CD4-positive, alpha-beta T cell treated with Interleukin-6 at 100 ng/mL for 8 hours (primary cell): ENCODE results near the gene SLIT2.

ENCODE experiments used
- DNase-seq: peaks from one replicate; pipeline ENCODE4 v3.0.0-alpha.2; 2020; ENCODE audit warnings: mixed read lengths, low spot score

The SLIT2 gene

DNA sequence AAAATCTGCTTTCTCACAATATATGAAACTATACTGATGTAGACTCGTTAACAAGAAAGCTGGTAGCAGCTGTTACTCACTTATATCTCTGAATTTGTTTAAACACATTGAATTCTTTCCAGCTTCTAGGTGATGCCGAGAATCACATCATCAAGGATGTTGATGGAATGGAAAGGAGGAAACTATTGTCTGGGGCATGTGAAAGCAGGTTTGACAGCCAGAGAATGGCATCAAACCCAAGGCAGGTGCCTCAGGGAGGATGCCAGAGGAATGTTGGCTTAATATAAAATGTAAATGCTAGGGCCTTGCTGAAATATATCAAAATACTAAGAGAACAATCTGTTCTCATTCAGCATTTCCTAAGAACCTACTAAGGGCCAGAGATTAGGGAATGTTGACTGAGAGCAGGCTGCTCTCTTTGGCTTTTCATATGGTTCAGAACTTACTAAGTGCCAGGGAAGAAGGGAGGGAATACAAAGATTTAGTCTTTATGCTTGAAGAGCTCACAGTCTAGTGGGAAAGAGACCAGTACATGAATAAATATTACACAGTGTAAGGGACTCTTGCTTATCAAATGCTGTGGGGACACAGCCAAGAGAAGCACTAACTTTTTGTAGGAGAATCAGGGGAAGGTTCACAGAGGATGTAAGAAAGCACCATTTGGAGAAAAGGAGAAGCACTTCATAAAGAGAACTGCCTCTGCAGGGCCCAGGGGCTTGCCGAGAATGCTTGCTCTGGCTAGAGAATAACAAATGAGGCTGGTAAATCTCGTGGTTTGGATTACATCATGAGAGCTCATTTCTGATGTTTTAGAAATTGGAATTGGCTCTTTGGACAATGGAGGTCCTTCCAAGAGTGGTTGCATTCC, 14.7 kb downstream of the SLIT2 start:
- no peak for DNase-seq

DNA sequence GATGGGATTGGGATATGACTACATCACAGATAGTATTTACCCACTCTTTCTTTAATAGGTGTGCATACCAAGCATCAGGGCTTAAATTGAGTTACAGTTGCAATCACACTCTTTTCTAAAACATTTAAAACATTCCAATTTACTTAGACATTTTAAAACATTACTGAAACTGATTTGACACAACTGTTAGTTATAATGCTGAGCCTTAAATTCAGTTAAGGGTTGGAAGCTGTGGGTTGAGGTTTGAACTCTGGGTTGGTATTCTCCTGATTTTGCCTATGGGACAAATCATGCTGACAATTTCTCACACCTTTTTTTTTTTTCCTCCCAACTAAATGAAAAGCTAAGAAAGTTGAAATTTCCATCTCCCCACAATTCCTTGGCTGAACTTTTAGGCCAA, 16.3 kb downstream of the SLIT2 start:
- no peak for DNase-seq

DNA sequence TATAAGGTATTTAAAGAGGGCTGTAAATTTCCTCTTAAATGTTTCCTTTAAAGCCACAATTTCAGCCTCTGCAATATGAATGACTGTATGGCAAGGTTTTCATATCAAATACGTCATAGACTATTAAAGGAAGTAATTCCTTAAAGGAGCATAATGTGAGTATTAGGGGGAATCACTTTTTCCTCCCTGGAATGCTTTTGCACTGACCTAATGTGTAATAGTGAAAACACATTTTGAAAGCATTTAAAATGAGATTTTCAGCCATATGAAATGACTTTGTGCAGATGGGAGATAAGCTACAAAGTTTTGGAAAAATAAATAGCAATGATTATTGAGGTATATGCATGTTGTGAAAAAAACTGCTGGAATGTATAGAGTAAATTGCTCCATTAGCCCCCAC, 17.6 kb downstream of the SLIT2 start:
- no peak for DNase-seq

DNA sequence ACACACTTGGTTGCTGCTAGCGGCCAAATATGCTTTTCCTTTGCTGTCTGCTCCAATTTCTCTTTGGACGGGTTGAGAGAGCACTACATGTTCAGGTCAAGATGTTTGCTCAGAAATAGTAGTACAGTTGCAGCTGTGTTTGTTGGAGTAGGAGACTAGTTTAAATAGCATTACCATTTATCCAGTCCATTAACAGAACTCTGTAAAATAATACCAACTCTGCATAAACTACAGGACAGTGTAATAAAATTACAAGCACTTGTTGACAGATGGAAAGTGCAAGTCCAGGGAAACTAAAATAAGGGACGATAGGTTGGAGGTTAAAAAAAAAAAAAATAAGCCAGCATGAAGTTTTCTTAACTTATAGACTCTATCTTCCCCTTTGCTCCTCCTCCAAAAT, 20.2 kb downstream of the SLIT2 start:
- DNase-seq = no peak

- no peak for DNase-seq
These were observed 20.7 kb downstream of the SLIT2 start for GRCh38 chr4:20272411-20272872.

DNA sequence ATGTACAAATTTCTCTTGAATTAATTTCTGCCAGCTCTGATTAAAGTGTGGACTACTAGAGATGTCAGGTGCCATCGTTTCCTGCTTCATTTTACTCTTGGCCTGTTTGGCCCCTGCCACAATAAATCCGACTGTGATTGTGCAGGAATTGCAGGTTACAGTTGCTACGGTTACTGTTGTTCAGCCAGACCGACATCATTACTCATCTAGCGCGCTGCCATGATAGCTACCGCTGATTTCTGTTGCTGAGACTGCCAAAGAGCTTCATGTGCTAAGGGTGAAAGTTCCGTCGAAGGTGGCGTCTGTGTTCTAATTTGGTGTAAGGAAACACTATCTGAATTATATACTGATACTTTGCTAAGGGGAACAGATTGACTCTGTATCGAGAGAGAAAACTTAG, 22.1 kb downstream of the SLIT2 start:
- no peak for DNase-seq

DNA sequence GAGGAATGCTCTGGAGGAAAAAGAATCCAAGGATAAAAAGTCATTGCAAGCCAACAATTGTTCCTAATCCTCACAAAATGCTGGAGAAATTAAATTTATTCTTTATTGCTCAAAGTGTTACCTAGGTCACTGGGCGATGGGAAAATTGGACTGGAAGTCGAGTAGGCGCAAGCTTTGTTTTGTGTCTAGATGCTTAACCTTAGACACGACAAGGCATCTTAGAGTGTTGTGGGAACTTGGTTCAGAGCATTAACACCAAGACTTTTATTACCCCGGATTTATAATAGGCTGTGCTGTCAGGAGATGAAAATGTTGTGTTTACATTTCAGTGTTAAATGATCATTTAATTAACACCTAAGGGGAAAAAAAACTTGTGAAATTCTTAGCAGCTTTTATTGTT, 25.1 kb downstream of the SLIT2 start:
- DNase-seq = no peak

DNA sequence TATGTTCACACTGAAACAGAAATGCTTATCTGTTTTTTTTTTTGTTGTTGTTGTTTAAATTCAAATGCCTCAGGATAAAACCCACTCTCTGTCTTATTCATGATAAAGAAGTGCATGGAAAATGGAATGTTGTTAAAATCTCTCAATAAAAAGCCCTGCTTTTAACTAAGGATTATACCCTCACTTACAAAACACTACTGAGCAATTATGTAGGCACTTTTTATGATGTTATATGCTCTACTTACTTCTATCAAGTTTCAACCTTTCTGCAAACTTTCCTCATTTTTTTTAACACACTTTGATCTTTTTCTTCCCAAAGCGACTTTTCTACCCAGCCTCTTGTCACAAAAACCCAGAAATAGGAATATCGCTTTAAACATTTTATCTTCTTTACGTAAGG, 26.5 kb downstream of the SLIT2 start:
- no peak for DNase-seq

DNA sequence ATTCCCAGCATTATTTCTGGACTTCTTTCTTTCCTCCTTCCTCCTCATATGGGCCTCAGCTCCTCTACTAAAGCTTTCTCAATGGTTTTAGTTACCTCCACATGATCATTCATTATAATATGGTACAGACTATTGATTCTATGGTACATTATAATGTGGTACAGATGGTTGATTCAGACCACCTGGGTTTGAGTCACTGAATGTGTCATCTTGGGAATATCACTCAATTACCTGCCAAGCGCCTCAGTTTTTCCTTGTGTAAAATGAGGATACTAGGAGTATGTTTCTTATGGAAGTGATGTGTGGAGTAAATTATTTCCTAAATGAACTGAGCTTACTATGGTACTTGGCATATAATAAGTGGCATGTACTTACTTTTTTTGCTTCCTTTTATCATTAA, 27.7 kb downstream of the SLIT2 start:
- DNase-seq = no peak

DNA sequence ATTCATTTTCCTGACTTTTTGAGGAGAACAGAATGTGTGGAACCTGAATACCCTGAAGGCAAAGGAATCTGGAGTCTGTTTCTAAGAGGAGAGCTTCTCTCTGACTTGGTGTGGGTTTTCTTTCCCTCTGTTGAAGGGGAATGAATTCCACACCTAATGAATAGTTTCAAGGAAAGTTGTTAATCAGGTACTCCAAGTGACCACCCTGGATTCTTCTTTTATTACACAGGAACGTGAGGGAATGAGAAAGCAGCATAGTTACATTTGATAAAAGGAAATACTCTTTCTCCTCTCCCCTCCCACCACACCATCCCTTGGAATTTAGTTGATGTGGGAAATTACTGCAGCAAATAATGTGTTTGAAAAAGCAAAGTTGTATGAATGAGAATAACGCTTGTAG, 29.7 kb downstream of the SLIT2 start:
- no peak for DNase-seq

- DNase-seq = no peak
These were observed 31.3 kb downstream of the SLIT2 start for GRCh38 chr4:20283039-20283438.

GRCh38 chr4:20284990-20285389, 33.3 kb downstream of the SLIT2 start:
- DNase-seq = no peak

DNA sequence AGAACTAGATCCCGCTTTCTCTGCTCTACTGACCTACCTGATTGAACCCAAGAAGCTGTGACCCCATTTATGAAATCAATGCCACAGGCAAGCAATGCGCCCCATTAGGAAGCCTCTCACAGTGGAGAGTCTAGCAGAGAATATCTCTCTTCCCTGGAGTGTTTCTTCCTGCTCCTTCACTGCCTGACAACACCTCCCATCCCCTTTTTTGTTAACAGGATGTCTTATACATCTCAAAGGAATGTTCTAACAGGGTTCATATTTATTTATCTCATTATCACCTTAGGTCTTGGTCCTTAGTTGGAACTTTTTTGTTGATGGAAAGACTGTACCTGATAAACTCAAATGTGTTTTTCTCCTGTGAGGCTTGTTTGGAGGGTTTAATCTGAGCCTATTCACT, 35.5 kb downstream of the SLIT2 start:
- no peak for DNase-seq

DNA sequence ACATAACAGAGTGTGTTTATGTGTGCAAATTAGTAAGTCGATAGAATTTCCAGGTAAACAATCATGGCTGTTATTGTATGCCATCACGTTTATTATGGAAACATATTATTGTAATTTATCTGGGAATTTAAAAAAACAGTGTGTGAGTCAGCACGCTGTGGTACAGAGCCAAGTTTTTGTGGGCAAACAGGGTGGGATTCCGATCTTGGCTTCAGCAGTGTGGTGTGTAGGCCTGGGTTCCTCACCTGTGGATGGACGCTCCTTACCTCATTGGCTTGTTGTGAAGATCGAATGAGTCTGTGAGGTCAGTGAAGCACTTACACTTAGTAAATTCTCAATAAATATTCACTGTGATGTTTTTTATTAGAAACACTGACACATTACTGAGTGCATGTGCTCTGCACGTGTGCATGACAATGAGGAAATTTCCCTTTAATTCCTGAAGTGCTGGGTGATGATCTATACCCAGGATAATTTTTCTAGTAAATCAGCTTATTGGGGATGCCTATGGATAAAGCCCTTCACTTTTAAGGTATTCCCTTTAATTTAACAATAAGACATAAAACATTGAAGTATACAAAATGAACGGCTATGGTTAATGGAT, 36.4 kb downstream of the SLIT2 start:
- no peak for DNase-seq

DNA sequence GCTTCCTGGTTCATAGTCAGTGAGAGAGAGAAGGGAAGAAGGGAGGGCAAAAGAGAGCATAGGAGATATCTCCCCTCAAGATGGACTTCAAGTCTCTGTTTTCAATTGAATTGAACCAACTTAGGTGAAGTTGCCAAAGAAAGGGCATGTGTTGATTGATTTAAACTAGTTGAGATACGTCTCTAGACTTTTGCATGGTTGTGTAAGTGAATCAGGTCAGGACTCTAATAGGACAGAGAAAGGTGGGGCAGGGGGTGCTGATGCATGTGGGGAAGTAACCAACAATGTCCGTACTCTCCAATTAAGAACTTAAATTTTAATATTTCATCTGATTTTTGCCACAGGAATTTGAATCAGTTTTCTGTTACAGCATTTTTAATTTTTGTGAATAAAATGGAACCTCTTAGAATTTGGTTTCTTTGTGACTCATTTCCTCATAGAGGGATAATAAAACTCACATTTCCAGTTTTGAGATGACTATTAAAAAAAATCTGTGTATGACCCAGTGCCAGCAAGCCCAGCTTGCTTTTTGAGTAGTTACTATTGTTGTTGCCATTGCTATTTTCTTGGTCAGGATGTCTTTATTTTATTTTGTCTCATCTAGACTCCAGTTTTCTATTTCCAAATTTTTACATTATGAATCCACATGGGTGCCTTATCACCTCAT, 37.3 kb downstream of the SLIT2 start:
- DNase-seq = no peak

DNA sequence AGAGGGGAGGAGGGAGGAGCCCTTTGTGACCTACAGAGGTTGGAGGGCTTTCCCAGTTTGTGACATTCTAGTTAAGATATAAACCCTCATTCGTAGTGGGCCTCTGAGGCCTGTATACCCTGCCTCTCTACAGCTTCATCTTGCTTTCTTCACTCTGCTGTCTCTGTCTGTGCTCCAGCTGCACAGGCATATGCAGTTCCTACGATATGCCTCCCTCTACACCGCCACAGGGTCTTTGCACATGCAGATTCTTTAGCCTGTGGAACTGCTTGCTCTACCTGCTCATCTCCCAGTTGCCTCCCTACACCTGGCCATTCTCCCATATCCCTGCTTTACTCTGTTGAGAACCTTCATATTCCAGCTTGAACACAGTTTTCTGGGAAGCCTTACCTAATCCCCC, 38.1 kb downstream of the SLIT2 start:
- no peak for DNase-seq

- no peak for DNase-seq
These were observed 41.0 kb downstream of the SLIT2 start for GRCh38 chr4:20292739-20293138.

GRCh38 chr4:20297261-20297660, 45.6 kb downstream of the SLIT2 start:
- no peak for DNase-seq

DNA sequence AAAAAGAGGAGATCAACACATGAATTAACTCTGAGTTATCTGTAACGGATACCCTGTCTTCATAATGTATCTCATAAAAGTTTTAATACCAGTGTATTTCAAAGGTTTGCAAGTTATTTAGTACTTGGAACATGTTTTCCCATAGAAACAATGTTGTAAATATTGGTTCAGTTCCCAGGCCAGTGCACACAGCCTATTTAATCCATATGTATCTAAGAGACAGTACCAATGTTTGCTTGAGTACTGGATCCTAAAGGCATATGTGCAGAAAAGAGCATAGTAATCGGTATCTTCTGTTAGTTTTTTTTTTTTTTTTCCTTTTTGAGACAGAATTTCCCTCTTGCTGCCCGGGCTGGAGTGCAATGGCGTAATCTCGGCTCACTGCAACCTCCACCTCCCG, 46.1 kb downstream of the SLIT2 start:
- DNase-seq = no peak

DNA sequence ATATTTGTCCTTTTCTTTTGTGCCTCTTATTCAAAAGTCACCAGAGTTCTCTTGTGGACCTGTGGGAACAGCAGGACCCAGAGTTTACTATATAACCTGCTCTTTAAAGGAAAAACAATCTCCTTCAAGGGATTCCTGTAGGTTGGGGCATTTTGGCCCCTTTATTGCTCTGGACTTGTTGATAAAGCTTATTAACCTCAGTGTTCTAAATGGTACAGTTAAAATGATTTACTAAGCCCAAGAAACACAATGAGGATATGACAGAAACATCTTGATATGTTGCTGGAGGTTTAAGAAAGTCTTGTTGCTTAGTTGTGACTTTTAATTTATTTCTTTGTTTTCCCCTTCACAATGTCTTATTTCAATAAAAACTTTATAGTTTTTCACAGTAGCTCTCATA, 46.8 kb downstream of the SLIT2 start:
- DNase-seq = no peak

DNA sequence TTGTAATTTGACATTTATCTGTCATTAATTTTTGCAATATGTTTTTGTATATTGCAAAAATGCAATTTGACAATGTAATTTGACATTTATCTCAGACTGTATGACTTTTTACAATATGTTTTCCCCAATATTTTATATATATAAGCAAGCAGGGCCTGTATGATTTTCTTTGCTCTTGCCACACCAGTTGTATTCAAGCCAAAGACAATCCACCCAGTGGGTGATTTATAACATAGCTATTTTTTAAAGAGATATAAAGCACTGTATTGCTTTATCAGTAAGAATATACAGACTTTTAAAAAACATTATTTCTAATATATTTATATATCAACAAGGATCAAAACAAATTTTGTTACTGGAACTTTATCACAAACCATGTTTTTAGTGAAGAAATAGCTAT, 47.3 kb downstream of the SLIT2 start:
- no peak for DNase-seq

DNA sequence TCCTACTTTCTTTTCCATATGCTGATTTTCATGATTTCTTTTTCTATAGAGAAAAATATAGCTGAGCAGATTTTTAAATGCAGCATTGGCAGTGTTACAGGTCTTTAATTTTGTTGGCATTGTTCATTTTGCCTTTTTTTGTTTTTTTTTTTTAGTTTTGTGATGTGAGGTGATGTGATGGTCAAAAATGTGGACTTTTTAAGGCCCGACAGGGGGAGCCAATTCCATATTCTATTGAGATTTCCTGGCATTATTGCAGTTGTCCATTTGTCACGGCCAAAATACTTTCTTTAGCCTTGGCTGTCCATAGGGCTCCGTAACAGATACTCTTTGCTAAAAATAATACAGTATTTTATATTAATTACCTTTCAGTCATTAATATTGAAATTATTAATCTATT, 47.8 kb downstream of the SLIT2 start:
- no peak for DNase-seq

DNA sequence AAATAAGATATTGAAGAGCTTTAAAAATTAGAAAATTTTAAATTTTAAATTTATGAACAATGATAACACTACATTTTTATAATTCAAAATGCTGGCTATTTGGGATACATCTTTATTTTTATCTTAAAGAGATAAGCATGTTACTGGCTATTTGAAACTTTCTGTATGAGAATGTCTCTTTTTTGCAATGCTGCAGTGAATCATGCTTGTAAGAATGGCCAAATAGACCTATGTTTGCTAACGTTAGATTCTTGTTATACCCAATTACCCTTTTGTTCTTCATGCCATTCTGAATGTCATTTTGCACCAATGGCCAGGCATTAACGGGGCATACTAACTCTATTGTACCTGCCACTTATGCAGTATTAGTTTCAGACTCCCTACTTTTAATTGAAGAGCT, 49.5 kb downstream of the SLIT2 start:
- no peak for DNase-seq
